BJ (cell line): Measurements from ENCODE around the gene EPHB2. TPM values are rescaled to one million over a fixed set of nuclear protein-coding genes. Genes with fewer than 3 reads are reported as not detected.
A peak's percentile ranks its signal among the peaks of the same experiment; 100 is the strongest.

Experiments
- CTCF ChIA-PET: fragments of 350-600 bp; formaldehyde crosslinking; extraction: SDS; loops from one replicate; lab custom pipeline; 2021; ENCODE audit warnings: antibody characterized with exemption, inconsistent platforms; lab: Yijun Ruan, JAX
- POLR2A ChIA-PET: fragments of 300-600 bp; sonication (Branson Sonifier 250); formaldehyde crosslinking; extraction: SDS; loops from one replicate; lab custom pipeline; 2021; ENCODE audit warnings: antibody characterized with exemption; lab: Charles Lee
- DNase-seq: peaks from one replicate; pipeline ENCODE4 v3.0.0-alpha.2; 2011; ENCODE audit warnings: low read depth
- H3K27me3 ChIP-seq: 2 replicates; pipeline ENCODE4 v1.6.0; 2011; ENCODE audit warnings: low read length; ENCODE audit not compliant: control insufficient read depth, insufficient read depth
- H3K36me3 ChIP-seq: 2 replicates; pipeline ENCODE4 v1.5.1; 2011; ENCODE audit warnings: low read length; ENCODE audit not compliant: control insufficient read depth, insufficient read depth
- H3K4me3 ChIP-seq: 2 replicates; pipeline ENCODE4 v1.5.1; 2011; ENCODE audit warnings: low read depth, mild to moderate bottlenecking, control low read depth, low read length
- polyA plus RNA-seq: library from polyadenylated mRNA; depleted of rRNA; stranded (reverse); fragments of >200 nt; gene quantifications from 2 replicates; pipeline ENCODE4 v1.2.3, GENCODE V29; 2011
- TF ChIP-seq, protein P1 (sequence below): IDR thresholded peaks from 2 replicates; pipeline ENCODE4 v1.5.1; 2011; ENCODE audit warnings: low read depth, mild to moderate bottlenecking, control low read depth, inconsistent platforms, low read length, moderate library complexity; ENCODE audit not compliant: insufficient read depth

EPHB2 gene
- polyA plus RNA-seq, 1 experiment = 8.7 TPM

DNA sequence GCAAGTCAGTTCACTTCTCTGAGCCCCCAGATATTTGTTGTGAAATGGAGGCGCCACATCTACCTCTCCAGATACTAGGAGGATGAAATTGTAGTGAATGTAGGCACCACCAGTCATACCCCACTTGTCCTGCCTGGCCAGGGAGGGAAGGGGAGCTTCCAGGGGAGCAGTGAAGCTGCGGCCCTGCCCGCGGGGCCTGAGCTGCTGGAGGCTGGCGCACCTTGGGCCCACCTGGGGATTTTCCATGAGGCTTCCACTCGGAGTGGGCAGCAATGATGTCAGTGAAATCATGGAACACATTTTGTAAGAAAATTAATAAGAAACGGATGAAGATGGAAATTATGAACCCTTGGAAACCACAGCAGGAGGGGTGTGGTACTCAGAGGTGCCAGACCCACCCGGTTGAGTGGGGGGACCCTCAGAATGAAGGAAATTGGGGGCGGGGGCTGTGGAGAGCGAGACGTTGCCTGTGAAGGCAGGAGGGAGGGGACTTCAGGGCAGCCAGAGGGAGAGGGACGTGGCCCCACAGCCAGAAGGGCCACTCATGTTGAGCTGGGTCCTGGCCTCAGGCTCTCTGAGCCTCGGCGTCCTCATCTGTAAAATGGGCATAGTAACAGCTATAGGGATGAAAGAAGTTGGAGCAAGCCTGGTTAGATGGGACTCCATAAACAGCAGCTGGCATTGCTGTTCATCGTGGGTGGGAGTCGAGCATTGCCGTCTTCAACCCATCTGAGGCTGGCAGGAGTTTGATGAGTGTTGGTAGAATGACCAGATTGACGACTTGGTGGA is 101.6 kb downstream of the EPHB2 start:
- POLR2A ChIA-PET = no interaction called here
- no peak for DNase-seq

DNA sequence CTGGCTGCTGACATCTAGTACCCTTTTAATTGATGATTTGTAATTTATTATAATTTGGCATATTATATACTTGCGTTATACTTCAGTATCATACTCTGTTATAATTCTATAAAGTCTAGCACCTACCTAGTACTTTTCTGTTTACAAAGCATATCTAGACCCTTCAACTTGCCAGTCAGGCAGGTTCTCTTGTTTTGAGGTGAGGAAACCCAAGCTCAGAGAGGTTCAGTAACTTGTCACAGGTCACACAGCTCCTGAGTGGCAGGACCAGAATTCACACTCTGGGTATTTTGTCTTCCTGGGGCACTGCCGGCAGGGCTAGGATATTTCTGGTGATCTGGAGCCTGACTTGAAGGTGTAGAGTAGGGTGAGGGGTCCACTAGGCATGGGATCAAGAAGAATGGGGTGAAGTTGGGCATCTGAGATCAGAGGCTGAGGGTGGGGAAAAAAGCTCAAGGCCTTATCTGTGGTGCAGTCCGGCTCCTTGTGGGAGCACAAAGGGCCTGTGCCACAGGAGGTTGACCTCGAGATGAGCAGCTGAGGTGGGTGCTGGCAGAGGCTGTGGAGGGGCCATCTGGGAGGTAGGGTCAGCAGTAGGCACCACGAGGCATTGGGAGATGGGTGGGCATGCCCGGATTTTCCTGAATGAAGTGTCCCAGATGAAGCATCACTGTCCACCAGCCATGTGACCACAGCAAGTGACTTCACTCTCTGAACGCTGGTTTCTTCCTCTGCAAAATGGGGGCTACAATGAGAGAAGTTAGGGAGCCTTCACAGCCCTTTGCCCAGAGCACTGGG is 102.6 kb downstream of the EPHB2 start:
- POLR2A ChIA-PET = no interaction called here
- Histone ChIP-seq H3K4me3 (no peak overlapping the region), H3K27me3 (no peaks in the 10 kb centered on the region), H3K36me3 (no peaks in the 10 kb centered on the region)
- CTCF ChIA-PET = no interaction called here
- DNase-seq = no peak
- TF ChIP-seq, protein P1, sequence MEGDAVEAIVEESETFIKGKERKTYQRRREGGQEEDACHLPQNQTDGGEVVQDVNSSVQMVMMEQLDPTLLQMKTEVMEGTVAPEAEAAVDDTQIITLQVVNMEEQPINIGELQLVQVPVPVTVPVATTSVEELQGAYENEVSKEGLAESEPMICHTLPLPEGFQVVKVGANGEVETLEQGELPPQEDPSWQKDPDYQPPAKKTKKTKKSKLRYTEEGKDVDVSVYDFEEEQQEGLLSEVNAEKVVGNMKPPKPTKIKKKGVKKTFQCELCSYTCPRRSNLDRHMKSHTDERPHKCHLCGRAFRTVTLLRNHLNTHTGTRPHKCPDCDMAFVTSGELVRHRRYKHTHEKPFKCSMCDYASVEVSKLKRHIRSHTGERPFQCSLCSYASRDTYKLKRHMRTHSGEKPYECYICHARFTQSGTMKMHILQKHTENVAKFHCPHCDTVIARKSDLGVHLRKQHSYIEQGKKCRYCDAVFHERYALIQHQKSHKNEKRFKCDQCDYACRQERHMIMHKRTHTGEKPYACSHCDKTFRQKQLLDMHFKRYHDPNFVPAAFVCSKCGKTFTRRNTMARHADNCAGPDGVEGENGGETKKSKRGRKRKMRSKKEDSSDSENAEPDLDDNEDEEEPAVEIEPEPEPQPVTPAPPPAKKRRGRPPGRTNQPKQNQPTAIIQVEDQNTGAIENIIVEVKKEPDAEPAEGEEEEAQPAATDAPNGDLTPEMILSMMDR = no peak

More for the DNA sequence above, 101.6 kb downstream of the EPHB2 start:
- H3K27me3 ChIP-seq = no peaks in the 10 kb centered on the region
- CTCF ChIA-PET = interaction anchor here (0.6 kb wide), 2 partner anchors 14 to 108 kb away, joined by 3 read pairs; no protein-coding TSS in a partner anchor
- H3K36me3 ChIP-seq = no peaks in the 10 kb centered on the region
- TF ChIP-seq, protein P1 = no peak
- no peak overlapping the region for H3K4me3 ChIP-seq

DNA sequence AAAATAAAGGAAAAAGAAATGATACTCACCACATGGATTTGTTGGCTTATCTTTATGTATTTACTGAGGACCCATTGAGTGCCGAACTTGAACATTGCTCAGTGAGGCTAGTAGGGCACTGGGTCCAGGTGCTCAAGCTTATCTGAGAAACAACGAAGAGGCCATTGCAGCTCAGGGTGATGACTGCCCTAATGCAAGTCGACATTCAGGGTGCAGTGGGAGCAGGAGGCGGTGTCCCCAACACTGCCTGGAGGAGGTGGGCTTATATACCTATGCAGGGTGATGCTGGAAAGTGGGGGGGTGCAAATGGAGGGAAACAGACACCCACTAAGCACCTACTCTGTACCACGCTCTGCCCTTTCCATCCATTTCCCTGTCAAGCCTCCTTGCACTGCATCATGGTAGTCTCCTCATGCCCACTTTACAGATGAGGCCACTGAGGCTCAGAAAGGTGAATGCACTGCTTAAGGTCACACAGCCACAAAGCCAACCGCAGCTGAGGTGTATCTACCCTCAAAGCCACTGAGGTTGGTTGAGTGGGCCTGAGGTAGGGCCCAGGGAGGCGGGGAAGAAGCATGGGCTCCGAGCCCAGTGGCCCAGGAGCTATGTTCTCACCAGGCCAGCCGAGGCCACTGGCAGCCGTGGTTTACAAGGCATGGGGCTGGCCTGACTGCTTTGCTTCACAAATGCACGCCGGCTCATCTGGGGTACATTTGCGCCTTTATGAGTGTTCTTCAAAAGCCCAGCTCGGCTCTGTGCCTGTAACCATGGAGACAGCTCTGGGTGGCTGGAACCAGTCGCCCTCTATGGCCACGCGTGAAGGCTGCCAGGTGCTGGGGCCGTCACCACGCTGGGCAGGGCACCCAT is 103.8 kb downstream of the EPHB2 start:
- TF ChIP-seq, protein P1 = 0 out of 2 replicates have a peak, but pooled peaks have one; percentile 16
- POLR2A ChIA-PET = no interaction called here
- peak; percentile 37 for DNase-seq
- CTCF ChIA-PET = interaction anchor here (1.4 kb wide), 1 partner anchor 110 kb away, joined by 4 read pairs; no protein-coding TSS in a partner anchor
- H3K27me3 ChIP-seq = no peaks in the 10 kb centered on the region
- no peak overlapping the region for H3K4me3 ChIP-seq
- no peaks in the 10 kb centered on the region for H3K36me3 ChIP-seq

DNA sequence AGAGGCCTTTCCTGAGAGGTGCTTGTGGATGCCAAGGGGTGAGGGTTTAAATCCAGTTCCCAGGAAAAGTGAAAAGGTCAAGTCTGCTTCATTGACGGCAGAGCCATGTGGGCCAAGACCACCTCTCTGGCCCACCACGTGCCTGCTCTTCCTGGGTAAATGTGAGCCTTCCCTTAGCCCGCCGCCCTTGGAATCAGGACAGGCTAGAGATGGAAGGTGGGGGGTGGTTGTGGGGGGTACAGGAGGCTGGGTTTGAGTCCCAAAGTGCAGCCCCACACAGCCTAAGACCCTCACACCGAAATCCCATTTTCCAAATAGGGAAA is 104.4 kb downstream of the EPHB2 start:
- Histone ChIP-seq H3K36me3 (no peaks in the 10 kb centered on the region), H3K27me3 (no peaks in the 10 kb centered on the region), H3K4me3 (no peak overlapping the region)
- DNase-seq = no peak
- TF ChIP-seq, protein P1 = no peak
- ChIA-PET CTCF (interaction anchor here (1.4 kb wide), 1 partner anchor 110 kb away, joined by 4 read pairs; no protein-coding TSS in a partner anchor), POLR2A (no interaction called here)
